NCI-H1436 treated with DMSO at 0.1 percent for 48 hours (cell line): ENCODE data around the gene NUP188.
"Not testable (repeated sequence)": the region's sequence is repeated elsewhere in the genome, so short reads cannot be mapped to it uniquely, and the experiment has no call there.

Experiments used
- DNase-seq: peaks from one replicate; lab custom pipeline; 2025; lab: John Stamatoyannopoulos, UW

NUP188 gene

GRCh38 chr9:128916745-128917144 lies 30.8 kb upstream of the NUP188 start:
- DNase-seq, result no peak

- DNase-seq, result no peak
Observed at GRCh38 chr9:128917151-128917849, 30.2 kb upstream of the NUP188 start.

DNA sequence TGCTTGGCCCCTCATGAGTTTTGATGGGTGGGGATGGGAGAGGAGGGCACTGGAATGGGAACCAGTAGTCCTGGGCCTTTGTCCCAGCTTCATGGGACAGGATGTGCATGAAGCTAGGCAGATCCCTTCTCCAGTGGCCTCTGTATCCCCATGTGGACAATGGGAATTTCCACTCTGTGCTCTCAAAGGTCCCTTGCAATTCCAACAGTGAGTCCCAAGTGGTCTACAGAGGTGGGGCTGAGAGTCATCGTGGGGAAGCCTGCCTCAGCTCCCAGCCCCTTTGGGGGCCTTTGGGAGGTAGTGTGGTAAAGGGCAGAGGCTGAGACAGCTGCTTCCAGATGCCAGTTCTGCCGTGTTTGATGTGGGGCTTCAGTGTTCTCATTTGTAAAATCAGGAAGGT lies 28.6 kb upstream of the NUP188 start:
- DNase-seq, result no peak

DNA sequence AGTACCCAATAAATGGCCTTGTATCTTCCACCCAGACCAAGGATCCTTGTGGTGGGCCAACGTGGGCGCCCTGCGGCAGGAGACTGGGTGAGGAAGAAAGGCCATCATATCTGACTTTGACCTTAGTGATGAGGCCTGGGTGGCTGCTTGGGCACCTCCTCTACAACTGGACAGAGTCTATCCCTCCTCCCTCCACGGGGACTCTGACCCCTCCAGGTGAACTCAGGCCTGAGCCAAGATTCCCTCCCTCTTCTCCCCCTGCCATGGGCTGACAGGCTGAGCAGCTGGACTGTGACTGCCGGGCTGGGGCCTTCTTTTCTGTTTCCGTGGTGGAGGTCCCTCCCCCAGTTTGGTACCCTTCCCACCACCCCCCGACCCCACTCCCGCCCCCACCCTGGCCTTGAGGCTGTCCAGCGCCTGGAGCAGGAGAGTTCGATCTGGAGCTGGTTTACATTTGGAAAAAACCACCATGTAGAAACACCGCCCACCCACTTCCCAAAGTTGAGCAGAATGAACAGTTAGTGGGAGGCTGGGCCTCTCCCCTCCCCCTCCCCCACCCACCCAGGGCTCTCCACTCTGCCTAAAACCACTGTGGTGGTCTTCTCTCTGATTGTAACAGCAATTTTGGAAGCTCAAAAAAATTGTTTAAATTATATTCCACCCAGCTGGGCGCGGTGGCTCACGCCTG lies 28.0 kb upstream of the NUP188 start:
- DNase-seq, result no peak

DNA sequence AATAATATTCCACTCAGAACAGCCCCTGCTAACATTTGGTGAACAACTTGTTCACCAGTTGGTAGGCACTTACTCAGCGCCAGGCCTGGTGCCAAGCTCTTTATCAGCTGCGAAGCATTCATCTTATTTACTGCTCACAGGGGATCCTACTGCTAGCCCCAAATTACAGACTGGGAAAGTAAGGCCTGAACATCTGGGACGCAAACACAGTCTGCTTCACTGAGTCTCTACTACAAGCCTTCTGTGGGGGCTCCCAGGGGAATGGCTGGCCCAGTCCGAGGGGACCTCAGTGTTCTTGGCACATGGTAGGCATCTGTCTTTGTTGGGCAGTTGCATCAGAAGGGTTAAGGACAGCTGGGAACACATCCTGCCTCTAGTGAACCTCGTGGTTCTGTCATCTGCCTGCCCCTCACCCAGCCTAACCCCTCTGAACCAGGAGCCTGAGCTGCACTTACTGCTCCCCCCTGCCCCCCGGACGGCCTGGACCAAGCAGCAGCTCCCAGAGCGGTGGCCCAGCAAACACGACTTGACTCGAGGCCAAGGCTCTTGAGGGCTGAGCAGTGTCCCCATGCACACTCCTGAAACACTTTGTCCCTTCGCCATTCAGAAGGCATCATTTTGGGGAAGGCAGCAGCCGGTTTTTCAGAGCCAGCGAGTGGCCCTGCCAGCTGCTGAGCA lies 27.0 kb upstream of the NUP188 start, which contains the start of gene PHYHD1:
TSS of gene PHYHD1 (plus strand) at position 602 of the 678 bp plus-strand sequence. CDS start 1,342 bp downstream, outside the sequence.
- no peak for DNase-seq

GRCh38 chr9:128921881-128922763 lies 25.4 kb upstream of the NUP188 start:
- no peak for DNase-seq

GRCh38 chr9:128923493-128923883 lies 24.0 kb upstream of the NUP188 start:
- DNase-seq, result no peak

- no peak for DNase-seq
Observed at GRCh38 chr9:128927731-128928411, 19.6 kb upstream of the NUP188 start.

DNA sequence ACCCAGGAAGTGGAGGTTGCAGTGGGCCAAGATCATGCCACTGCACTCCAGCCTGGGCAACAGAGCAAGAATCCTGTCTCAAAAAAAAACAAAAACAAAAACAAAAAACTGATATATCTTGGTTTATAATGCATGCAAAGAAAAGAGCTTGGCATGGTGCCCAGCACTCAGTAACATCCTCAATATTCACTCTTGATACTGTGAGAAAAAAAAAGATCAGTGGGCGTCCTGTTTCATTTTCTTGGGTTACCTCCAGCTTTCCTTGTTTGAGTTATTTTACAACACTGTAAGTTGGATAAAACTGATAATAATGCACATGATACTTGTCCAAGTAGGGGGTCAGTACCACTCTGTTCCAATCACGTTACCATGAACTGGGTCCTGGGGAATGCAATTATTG lies 18.9 kb upstream of the NUP188 start:
- DNase-seq, result no peak

DNA sequence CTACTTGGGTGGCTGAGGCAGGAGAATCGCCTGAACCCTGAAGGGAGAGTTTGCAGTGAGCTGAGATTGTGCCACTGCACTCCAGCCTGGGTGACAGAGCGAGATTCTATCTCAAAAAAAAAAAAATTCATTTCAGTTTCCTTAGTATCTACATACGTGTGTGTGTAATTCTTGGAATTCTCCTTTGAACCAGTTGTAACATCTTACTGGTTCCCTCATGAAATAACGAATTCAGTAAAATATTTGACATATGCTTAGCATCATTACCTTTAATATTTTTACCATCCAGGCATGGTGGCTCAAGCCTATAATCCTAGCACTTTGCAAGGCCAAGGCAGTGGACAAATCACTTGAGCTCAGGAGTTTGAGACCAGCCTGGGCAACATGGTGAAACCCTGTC lies 17.9 kb upstream of the NUP188 start:
- no peak for DNase-seq

- no peak for DNase-seq
Observed at GRCh38 chr9:128933731-128934130, 13.8 kb upstream of the NUP188 start.

DNA sequence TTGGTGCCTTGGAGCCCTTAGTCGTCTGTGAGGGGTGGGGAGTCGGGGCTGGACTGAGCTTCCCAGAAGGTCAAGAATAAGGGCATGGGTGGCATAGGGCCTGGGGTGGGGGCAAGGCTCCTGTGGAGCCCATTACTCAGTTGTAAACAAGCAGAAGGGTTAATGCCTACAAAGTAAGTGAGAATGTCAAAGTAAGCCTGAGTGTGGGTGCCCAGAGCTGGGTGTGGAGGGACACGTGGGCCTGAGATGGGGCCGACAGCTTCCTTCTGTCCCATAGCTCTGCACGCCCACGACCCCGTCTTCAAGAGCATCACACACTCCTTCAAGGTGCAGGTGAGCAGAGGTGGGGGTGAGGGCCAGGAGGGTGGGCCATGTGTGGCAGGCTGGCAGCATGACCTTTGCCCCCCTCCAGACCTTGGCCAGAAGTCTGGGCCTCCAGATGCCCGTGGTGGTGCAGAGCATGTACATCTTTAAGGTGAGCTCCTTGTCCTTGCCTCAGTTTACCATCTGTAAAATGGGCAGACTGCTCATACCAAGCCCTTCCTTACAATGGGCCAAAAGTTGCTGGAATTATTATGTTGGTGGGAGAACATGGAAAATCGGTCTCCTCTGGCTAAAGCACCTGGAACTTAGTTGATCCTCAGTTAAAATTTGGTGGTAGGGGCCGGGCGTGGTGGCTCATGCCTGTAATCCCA lies 11.2 kb upstream of the NUP188 start:
- DNase-seq, result no peak

DNA sequence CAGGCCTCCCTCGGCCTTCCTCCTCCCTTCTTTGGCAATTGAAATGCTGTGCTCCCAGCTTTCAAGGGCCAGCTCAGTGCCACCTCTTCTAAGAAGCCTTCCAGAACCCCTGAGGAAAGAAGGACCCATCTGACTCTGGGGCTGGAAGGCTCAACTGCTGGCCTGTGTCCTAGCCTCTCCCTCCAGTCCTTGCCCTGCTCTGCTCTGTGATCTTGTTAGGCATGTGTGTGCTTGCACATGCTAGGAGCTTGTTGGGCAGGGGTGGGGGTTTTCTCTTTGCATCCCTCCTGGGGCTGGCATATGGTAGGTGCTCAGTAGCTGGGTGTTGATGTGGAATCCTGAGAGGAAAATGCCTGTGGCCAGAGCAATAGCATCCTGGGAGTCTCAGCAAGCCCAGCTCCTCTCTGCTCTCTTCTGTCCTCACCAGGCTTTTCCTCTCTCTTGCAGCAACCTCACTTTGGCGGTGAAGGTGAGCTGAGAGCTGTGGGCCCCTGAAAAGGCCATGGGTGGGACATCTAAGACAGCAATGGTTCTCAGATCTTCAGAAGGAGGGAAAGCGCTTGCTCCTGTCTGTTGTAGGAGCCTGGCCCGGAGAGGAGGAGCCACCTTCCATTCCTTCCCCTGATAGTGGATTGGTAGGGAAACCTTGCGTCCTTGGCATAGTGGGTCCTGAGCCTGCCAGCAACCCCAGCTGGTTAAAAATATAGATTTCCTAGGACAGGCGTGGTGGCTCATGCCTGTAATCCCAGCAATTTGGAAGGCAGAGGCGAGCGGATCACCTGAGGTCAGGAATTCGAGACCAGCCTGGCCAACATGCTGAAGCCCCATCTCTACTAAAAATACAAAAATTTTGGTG lies 10.0 kb upstream of the NUP188 start:
- DNase-seq, result no peak

DNA sequence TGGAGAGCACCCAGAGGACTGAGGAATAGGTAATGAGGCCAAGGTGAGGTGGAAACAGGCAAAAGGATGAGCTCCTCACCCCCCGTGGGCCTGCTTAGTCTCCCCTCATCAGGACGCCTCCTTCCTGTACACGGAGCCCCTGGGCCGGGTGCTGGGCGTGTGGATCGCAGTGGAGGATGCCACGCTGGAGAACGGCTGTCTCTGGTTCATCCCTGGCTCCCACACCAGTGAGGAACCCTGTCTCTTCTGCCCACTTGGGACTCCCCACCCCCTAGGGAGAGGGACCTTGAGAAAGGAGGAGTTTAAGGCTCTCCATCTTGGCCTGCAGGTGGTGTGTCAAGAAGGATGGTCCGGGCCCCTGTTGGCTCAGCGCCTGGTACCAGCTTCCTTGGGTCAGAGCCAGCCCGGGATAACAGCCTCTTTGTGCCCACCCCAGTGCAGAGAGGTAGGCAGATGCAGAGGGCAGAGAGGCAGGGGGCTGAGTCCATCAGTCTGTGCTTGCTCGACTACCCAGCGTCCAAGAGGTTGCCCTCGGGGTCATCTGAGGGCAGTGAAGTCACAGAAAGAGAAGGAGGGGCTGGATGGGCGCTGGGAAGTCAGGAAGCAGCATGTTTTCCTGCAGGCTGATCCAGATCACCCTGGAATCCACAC lies 7.1 kb upstream of the NUP188 start:
- no peak for DNase-seq

GRCh38 chr9:128940946-128941755 lies 6.3 kb upstream of the NUP188 start:
- no peak for DNase-seq

DNA sequence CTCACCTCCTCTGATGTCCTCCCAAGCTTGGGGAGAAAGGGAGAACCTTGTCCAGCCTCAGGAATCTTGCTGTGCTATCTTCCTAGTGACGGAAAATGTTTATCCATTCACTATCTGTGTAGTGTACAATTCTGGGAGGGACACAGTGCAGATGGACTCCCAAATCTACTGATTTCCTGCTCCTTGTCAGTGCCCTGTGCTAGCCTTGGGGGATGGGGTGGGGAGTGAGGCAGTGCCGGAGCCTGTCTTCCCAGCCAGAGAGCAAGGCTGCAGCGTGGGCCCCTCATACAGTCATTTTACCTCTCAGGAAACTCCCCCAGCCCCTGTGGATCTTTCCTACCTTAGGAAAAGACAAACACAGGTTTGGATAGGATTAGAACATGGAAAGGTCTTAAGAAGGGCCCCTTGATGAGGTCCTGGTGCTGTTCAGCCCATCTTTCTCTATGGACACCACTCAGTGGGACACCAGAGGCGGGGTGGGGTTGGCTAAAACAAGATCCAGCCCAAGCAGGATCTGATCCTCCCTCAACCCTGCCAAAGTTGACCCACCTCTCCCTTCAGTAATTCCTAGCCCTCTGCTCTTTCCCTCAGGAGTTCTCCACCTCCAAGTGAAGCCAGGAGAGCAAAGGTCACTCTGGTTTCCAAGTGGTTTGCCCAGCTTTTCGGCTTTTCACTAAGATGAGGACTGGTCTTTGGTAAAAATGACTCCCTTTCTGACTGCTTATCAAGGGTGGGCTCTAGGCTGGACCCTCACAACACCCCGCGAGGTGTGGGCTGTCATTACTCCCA lies 3.5 kb upstream of the NUP188 start:
- DNase-seq, result no peak

DNA sequence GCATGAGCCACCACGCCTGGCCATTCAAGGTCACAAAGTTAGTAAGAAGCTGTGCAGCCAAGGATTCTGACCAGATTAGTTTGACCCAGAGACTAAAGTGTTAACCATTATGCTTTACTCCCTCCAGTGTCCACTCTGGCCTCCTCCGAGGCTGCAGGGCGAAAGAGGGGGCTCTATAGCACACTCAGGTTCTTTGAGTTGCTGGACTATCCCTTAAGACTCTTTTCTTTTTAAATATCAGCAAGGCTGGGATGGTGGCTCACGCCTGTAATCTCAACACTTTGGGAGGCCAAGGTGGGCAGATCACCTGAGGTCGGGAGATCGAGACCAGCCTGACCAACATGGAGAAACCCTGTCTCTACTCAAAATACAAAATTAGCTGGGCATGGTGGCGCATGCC lies 2.5 kb upstream of the NUP188 start:
- not testable (repeated sequence) for DNase-seq
